Testis (tissue), 3 donors: ENCODE measurements around the gene ARL3. TPM values are rescaled to one million over a fixed set of nuclear protein-coding genes. Genes with fewer than 3 reads are reported as not detected.

Experiments used
- DNase-seq: peaks from one replicate; pipeline ENCODE4 v3.0.0-alpha.2; 2019
- H3K27ac ChIP-seq, 2 donors: fragments of 200-600 bp; sonication (generic); one replicate each; pipeline ENCODE4 v1.5.1; 2019
- H3K27me3 ChIP-seq: fragments of 200-600 bp; sonication (generic); one replicate; pipeline ENCODE4 v1.5.1; 2019
- H3K36me3 ChIP-seq: fragments of 200-600 bp; sonication (generic); one replicate; pipeline ENCODE4 v1.5.1; 2017; ENCODE audit warnings: low read depth; ENCODE audit errors: missing control alignments
- H3K4me1 ChIP-seq: fragments of 200-600 bp; sonication (generic); one replicate; pipeline ENCODE4 v1.5.1; 2019
- H3K4me3 ChIP-seq, 2 donors: fragments of 200-600 bp; sonication (generic); one replicate each; pipeline ENCODE4 v1.5.1; 2017 to 2019
- H3K9me3 ChIP-seq: fragments of 200-600 bp; sonication (generic); one replicate; pipeline ENCODE4 v1.5.1; 2017
- POLR2A ChIP-seq: fragments of 450-650 bp; IDR thresholded peaks from one replicate; pipeline ENCODE4 v1.6.1; 2017; ENCODE audit warnings: antibody characterized with exemption, mild to moderate bottlenecking, moderate library complexity
- WGBS, 2 donors: methylation state at CpG; one replicate each; pipeline ENCODE4 v1.1.5; 2018; 5-methylcytosine and 5-hydroxymethylcytosine counted together
- intact Hi-C: fragments of 100-400 bp; cut with DNase I; formaldehyde crosslinking; loops from one replicate; pipeline ENCODE4 v1.15.1; 2023; ENCODE audit warnings: low total_unique reads
- polyA plus RNA-seq: library from polyadenylated mRNA; stranded (reverse); fragments of 350-450 nt; fragmentation: Illumina TruSeq; extraction: RNeasy Lipid Tissue Mini Kit (QIAGEN cat#74804); gene quantifications from one replicate; pipeline ENCODE4 v1.2.3, GENCODE V29; 2014; ENCODE audit warnings: low read depth, low replicate concordance; ENCODE audit not compliant: insufficient read depth
- total RNA-seq, 2 donors: library from RNA; depleted of rRNA; stranded (reverse); fragments of >200 nt; gene quantifications; one replicate each; pipeline ENCODE4 v1.2.3, GENCODE V29; 2016
- TF ChIP-seq, protein P1 (sequence below), 3 experiments: fragments of 450-650 bp in 2 of 3; fragments of 200-600 bp in 1 of 3; sonication (generic) in 1 of 3; IDR thresholded peaks; one replicate each; pipeline ENCODE4 v1.5.1; 2016 to 2019; ENCODE audit warnings: antibody characterized with exemption in 3 of 3, mild to moderate bottlenecking in 2 of 3, moderate library complexity in 1 of 3

Gene ARL3
- total and polyA plus RNA-seq, 3 donors from 2014 or later: 10.8 to 25.2 (median 10.9) TPM

DNA sequence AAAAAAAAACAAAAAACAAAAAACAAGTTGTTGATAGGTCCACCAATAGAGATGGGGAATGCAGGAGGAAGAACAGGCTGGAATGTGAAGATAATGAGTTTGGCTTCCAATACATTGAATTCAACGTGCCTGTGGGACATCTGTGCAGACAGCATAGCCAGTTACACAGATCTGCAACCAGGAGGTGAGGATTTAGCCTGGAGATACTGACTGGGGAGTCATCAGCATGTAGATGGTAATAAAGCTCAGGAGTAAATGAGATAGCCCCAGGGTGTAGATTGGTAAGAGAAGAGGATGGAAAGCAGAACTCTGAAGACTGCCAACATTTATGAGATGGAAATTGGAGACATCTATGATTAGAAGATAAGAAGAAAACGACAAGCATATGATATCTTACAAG is 74.7 kb downstream of the ARL3 start:
- no peak overlapping the region for H3K4me3 ChIP-seq
- H3K36me3 ChIP-seq: no peaks in the 10 kb centered on the region
- intact Hi-C loops: no loop called here
- no peak for DNase-seq
- 18 to 20% methylated on average over 2 of the region's 2 CpGs for WGBS, 2 donors
- H3K27me3 ChIP-seq: no peaks in the 10 kb centered on the region
- no peaks in the 10 kb centered on the region for H3K9me3 ChIP-seq
- no peak overlapping the region for H3K27ac ChIP-seq
- no peak for TF ChIP-seq POLR2A
- TF ChIP-seq, protein P1, sequence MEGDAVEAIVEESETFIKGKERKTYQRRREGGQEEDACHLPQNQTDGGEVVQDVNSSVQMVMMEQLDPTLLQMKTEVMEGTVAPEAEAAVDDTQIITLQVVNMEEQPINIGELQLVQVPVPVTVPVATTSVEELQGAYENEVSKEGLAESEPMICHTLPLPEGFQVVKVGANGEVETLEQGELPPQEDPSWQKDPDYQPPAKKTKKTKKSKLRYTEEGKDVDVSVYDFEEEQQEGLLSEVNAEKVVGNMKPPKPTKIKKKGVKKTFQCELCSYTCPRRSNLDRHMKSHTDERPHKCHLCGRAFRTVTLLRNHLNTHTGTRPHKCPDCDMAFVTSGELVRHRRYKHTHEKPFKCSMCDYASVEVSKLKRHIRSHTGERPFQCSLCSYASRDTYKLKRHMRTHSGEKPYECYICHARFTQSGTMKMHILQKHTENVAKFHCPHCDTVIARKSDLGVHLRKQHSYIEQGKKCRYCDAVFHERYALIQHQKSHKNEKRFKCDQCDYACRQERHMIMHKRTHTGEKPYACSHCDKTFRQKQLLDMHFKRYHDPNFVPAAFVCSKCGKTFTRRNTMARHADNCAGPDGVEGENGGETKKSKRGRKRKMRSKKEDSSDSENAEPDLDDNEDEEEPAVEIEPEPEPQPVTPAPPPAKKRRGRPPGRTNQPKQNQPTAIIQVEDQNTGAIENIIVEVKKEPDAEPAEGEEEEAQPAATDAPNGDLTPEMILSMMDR (IDR thresholded peaks at IDR 0.05): no peak
- peaks cover 12% of the 10 kb centered on the region for H3K4me1 ChIP-seq

- Histone ChIP-seq H3K4me3 (no peak overlapping the region), H3K27me3 (no peaks in the 10 kb centered on the region), H3K36me3 (no peaks in the 10 kb centered on the region), H3K4me1 (peaks cover 48% of the 10 kb centered on the region), H3K27ac (no peak overlapping the region), H3K9me3 (no peaks in the 10 kb centered on the region)
- DNase-seq: no peak
- WGBS, 2 donors: 69% methylated on average over 4 of the region's 4 CpGs
- intact Hi-C loops: no loop called here
- TF ChIP-seq, protein P1 (IDR thresholded peaks at IDR 0.05): no peak
- TF ChIP-seq POLR2A: no peak
These were observed 78.8 kb downstream of the ARL3 start for GRCh38 chr10:102635377-102635776.

GRCh38 chr10:102634686-102635085 is 79.5 kb downstream of the ARL3 start:
- Histone ChIP-seq H3K27ac (peak overlapping the region; percentile 41 to 68), H3K4me3 (no peak overlapping the region), H3K27me3 (no peaks in the 10 kb centered on the region), H3K9me3 (no peaks in the 10 kb centered on the region), H3K4me1 (peaks cover 55% of the 10 kb centered on the region), H3K36me3 (no peaks in the 10 kb centered on the region)
- DNase-seq: no peak
- intact Hi-C loops: no loop called here
- TF ChIP-seq POLR2A: no peak
- TF ChIP-seq, protein P1 (IDR thresholded peaks at IDR 0.05): no peak
- WGBS, 2 donors: 71 to 73% methylated on average over 3 to 4 of the region's 4 CpGs

DNA sequence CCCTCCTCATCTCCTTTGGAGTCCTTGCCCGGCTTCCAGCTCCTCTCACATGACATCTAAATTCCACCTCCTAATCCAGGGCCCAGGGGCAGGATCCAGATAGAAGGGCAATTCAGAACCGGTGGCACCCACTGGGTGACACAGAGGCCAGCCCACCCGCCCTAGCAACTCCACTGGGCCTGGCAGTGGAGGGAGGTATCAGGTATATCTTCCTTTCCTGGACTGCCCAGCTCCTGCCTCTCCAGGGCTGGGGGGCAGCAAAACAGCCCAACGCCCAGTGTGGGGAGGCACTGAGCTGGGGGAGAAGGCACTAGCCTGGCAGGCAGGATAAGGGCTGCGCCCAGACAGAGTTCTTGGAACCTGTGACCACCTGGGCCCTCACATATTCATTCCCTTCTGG is 80.3 kb downstream of the ARL3 start:
- no peaks in the 10 kb centered on the region for H3K9me3 ChIP-seq
- 48 to 80% methylated on average over 3 to 5 of the region's 5 CpGs for WGBS, 2 donors
- intact Hi-C loops: no loop called here
- no peak overlapping the region for H3K4me3 ChIP-seq
- no peaks in the 10 kb centered on the region for H3K36me3 ChIP-seq
- no peaks in the 10 kb centered on the region for H3K27me3 ChIP-seq
- peak overlapping the region; percentile 39 to 68 for H3K27ac ChIP-seq
- H3K4me1 ChIP-seq: peaks cover 64% of the 10 kb centered on the region
- DNase-seq: no peak
- TF ChIP-seq POLR2A: no peak
- TF ChIP-seq, protein P1 (IDR thresholded peaks at IDR 0.05): no peak

DNA sequence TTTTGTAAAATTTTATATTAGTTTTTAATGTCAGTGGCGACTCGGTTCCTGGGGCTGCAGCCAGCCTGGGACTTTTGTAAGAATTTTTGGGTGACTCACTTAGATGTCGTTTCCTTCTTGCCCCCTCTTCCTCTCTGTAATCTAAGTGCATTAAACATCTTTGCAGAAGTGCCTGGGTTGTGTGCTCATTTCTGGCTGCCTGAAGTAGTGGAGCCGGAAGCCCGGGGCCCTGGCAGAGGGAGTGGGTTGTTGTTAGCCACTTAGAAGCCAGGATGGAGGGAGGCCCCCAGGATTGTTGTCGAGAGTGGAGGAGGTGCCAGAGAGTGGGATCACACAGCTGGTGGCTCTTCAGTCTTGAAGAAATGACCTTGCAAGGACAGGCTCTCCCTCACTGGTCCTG is 80.9 kb downstream of the ARL3 start:
- peaks cover 69% of the 10 kb centered on the region for H3K4me1 ChIP-seq
- H3K4me3 ChIP-seq: no peak overlapping the region
- no peaks in the 10 kb centered on the region for H3K36me3 ChIP-seq
- intact Hi-C loops: no loop called here
- DNase-seq: no peak
- WGBS, 2 donors: 27 to 28% methylated on average over 6 of the region's 6 CpGs
- no peaks in the 10 kb centered on the region for H3K9me3 ChIP-seq
- H3K27ac ChIP-seq: peak overlapping the region; percentile 39 to 68
- H3K27me3 ChIP-seq: no peaks in the 10 kb centered on the region
- TF ChIP-seq, protein P1 (IDR thresholded peaks at IDR 0.05): no peak
- TF ChIP-seq POLR2A: no peak
